22Rv1 (cell line): ENCODE measurements around the gene DIPK1B.

Experiments used
- H3K27ac ChIP-seq: fragments of 450-650 bp; 2 replicates; pipeline ENCODE4 v1.5.1; 2017
- ZFX ChIP-seq: fragments of 450-650 bp; IDR thresholded peaks from 2 replicates; pipeline ENCODE4 v1.6.1; 2017; ENCODE audit warnings: antibody characterized with exemption, borderline replicate concordance
- TF ChIP-seq, protein P1 (sequence below): fragments of 450-650 bp; IDR thresholded peaks from 2 replicates; pipeline ENCODE4 v1.5.1; 2017; ENCODE audit warnings: mild to moderate bottlenecking

Gene DIPK1B

DNA sequence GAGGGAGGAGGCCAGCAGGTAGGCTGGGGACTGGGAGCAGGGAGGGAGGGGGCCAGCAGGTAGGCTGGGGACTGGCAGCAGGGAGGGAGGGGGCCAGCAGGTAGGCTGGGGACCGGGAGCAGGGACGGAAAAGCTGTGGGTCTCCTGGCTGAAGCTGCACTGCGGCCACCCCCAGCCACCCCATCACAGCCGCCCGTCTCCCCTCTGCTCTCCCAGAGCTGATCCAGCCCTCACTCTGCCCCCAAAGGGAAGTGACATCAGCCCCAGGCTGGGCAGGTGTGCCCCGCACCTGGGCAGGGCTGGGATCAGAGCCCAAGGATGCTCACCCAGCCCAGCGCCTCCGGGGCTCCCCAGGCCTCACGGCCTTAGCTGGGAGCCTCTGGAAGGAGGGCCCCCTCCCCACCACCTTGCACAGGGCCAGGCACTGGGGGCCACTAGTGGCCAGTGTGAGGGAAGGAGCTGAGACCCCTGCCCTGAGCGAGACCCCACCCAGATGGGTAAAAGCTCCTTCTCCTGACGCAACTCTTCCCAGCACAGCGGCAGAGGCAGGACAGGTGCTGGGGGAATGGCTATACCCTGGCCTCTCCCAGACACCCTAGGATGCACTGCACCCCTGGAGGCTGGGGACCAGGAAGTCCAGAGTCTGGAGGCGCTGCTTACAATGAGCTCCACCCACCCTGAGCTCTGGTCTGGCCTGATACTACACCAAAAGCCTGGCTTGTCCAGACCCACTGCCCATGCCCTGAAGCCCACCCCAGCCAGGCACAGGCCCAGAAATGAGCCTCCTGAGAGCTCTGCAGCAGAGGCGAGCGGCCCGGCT lies 36.7 kb upstream of the DIPK1B start:
- no peak for TF ChIP-seq ZFX
- TF ChIP-seq, protein P1, sequence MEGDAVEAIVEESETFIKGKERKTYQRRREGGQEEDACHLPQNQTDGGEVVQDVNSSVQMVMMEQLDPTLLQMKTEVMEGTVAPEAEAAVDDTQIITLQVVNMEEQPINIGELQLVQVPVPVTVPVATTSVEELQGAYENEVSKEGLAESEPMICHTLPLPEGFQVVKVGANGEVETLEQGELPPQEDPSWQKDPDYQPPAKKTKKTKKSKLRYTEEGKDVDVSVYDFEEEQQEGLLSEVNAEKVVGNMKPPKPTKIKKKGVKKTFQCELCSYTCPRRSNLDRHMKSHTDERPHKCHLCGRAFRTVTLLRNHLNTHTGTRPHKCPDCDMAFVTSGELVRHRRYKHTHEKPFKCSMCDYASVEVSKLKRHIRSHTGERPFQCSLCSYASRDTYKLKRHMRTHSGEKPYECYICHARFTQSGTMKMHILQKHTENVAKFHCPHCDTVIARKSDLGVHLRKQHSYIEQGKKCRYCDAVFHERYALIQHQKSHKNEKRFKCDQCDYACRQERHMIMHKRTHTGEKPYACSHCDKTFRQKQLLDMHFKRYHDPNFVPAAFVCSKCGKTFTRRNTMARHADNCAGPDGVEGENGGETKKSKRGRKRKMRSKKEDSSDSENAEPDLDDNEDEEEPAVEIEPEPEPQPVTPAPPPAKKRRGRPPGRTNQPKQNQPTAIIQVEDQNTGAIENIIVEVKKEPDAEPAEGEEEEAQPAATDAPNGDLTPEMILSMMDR: no peak

DNA sequence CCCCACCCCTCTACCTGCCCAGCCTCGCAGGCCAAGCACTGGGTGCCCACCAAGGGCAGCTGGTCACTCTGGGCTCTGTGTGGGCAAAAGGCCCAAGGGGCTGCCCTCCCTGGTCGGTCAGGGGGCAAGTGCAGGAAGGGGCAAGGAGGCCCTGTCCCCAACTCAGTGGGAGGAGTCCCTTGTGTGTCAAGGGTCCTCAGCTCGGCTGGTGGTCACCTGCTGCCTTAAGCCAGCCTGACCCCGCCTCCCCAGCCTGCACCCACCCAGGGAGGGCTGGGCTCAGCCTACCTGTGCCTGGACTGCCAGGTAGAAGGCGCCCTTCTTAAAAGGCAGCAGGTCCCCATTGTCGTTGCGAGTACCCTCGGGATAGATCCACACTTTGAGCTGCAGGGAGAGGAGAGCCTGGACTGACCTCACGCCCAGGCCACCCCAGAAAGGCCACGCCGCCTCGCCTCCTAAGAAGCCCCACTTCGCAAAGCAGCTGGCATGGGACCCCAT lies 36.0 kb upstream of the DIPK1B start:
- TF ChIP-seq ZFX: no peak
- TF ChIP-seq, protein P1: no peak
- no peak overlapping the region for H3K27ac ChIP-seq

More for the DNA sequence above, 36.7 kb upstream of the DIPK1B start:
- no peak overlapping the region for H3K27ac ChIP-seq

DNA sequence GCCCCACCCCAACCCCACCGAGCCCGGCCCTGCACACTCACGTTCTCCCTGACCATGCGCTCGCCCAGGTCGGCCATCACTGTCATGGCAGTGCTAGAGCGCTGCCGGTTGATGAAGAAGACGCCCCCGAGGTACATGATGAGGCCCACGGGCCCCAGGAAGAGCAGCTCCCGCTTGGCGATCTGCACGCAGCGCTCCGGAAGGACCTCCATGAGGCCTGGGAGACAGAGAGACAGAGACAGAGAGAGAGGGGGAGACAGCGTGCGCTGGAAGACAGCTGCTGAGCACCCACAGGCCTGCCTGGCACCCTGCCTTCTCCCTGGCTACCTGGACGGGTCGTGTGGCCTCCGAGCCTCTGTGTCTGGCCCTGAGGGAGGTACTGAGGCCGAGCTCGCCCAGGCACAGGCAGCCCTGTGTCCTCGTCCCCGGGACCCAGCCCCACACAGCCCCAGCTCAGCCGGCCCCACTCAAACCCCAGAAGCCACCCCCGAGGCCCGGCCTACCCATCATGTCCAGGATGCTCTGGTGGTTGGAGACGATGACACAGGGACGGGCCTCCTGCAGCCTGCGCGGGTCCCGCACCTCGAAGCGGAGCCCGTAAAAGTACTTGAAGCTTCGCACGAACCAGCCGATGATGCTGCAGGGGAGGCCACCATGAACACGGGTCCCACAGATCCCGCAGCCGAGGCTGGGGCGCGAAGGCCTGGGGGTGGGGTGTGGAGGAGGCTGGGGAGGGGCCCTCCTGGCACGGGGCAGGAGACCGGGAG lies 35.3 kb upstream of the DIPK1B start:
- no peak for TF ChIP-seq ZFX
- TF ChIP-seq, protein P1: no peak
- H3K27ac ChIP-seq: no peak overlapping the region

DNA sequence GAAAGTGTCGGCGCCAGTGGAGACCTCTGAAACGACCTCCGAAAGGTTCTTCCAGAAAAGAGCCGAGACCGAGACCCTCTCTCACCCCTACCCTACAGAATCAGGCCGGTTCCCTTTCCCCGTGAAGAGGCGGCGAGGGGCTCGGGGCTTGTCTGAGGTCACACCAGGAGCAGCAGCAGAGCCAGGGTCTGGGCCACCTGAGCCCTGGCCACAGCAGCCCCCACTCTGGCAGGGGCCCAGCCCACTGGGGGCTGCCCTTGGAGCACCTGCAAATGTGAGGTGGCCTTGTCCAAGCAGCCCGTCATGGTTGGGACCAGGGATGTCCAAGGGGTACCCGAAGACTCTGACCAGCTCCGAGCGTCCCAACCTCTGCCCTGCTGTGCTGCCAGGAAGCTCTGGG lies 34.3 kb upstream of the DIPK1B start:
- TF ChIP-seq, protein P1: no peak
- no peak for TF ChIP-seq ZFX
- H3K27ac ChIP-seq: no peak overlapping the region

DNA sequence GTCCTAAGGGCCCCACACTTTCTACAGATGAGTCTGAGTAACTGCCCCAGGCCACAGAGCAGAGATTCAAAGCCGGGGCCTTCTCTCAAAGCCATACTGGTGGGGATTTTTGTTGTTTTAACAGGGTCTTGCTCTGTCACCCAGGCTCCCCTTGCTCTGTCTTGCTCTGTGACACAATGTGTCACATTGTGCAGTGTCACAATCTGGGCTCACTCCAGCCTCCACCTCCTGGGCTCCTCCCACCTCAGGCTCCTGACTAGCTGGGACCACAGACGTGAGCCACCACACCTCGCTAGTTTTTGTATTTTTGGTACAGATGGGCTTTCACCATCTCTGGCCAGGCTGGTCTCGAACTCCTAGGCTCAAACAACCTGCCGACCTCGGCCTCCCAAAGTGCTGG lies 33.7 kb upstream of the DIPK1B start:
- H3K27ac ChIP-seq: no peak overlapping the region
- TF ChIP-seq ZFX: no peak
- TF ChIP-seq, protein P1: no peak

DNA sequence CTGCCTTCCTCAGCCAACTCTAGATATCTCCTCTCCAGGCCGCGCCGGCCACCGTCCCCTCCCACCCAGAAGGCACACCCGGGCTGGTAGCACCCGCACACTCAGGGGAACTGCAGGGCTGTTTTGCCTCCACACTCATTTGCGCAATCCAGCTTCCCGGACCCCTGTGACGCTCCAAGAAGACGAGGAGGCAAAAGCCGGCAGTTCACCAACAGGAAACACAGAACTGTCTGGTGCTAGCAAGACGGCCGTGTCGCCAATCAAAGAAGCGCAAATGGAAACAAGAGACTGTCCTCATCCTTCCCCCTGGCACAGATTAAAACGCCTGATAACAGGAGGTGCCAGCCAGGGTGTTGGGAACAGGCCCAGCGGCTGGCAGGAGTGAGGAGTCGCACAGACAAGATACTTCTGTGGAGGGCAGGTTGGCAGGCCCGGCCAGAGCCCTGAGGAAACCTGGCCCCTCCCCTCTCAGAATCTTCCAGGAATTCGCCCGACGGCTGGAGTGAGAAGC lies 32.9 kb upstream of the DIPK1B start:
- TF ChIP-seq, protein P1: no peak
- no peak for TF ChIP-seq ZFX

More for the DNA sequence above, 32.9 kb upstream of the DIPK1B start:
- peak overlapping the region; percentile 20; the same call in 1 of the 2 replicates for H3K27ac ChIP-seq
